PC-3 (cell line): ENCODE data around the gene HMCN2.

Experiments
- EZH2phosphoT487 ChIP-seq: fragments of 300-600 bp; sonication (generic); IDR thresholded peaks from 2 replicates; pipeline ENCODE4 v1.6.1; 2018; ENCODE audit warnings: mild to moderate bottlenecking, antibody characterized with exemption, low read length, borderline replicate concordance
- TF ChIP-seq, protein P1 (sequence below): fragments of 300-600 bp; sonication (generic); conservative IDR thresholded peaks from 2 replicates; pipeline ENCODE4 v1.5.1; 2017; ENCODE audit warnings: antibody characterized with exemption, low read depth, mild to moderate bottlenecking, low read length

DNA sequence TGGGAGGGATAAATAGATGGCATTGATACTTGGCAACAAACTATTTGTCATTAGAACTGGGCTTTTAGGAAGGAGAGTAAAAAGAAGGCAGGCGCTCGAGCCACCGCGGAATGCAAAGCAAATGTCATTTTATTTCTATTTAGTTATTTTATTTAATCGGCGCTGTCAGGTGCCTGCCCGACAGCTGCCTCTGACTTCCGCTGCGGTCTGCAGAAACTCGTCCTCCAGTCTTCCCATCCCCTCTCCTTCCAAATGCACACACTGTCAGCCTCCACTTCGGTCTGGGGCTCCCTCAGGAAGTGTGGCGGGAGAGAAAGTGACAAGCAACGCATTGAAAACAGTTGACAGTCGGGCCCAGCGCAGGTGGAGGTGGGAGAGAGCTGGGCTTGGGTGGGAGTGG lies 208.5 kb downstream of the HMCN2 start:
- TF ChIP-seq, protein P1, sequence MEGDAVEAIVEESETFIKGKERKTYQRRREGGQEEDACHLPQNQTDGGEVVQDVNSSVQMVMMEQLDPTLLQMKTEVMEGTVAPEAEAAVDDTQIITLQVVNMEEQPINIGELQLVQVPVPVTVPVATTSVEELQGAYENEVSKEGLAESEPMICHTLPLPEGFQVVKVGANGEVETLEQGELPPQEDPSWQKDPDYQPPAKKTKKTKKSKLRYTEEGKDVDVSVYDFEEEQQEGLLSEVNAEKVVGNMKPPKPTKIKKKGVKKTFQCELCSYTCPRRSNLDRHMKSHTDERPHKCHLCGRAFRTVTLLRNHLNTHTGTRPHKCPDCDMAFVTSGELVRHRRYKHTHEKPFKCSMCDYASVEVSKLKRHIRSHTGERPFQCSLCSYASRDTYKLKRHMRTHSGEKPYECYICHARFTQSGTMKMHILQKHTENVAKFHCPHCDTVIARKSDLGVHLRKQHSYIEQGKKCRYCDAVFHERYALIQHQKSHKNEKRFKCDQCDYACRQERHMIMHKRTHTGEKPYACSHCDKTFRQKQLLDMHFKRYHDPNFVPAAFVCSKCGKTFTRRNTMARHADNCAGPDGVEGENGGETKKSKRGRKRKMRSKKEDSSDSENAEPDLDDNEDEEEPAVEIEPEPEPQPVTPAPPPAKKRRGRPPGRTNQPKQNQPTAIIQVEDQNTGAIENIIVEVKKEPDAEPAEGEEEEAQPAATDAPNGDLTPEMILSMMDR: no peak
- TF ChIP-seq EZH2phosphoT487: no peak
